IPS-18c (cell line): Measurements from ENCODE around the gene DIS3L2.
A peak's percentile ranks its signal among the peaks of the same experiment; 100 is the strongest.

Source experiments
- H3K4me3 ChIP-seq: 2 replicates; pipeline ENCODE4 v1.7.0; 2013; ENCODE audit warnings: low read depth, mild to moderate bottlenecking, low read length, moderate library complexity; ENCODE audit not compliant: insufficient read depth
- H3K9me3 ChIP-seq: one replicate; pipeline ENCODE4 v1.6.1; 2013; ENCODE audit warnings: mild to moderate bottlenecking, low read length, moderate library complexity; ENCODE audit not compliant: control insufficient read depth, insufficient read depth

DIS3L2 gene

GRCh38 chr2:231926180-231926741, 35.3 kb upstream of the DIS3L2 start, which contains the start of gene NPPC:
Gene NPPC (minus strand): TSS chr2:231926396. CDS start chr2:231926249, 147 bp downstream.
- no peaks in the 10 kb centered on the region for H3K9me3 ChIP-seq
- H3K4me3 ChIP-seq, result peak within 1 kb of the TSS; percentile 71

GRCh38 chr2:231926761-231927565, 34.5 kb upstream of the DIS3L2 start:
- Histone ChIP-seq H3K9me3 (no peaks in the 10 kb centered on the region), H3K4me3 (peak overlapping the region; percentile 71)

GRCh38 chr2:231927566-231927890, 34.0 kb upstream of the DIS3L2 start:
- Histone ChIP-seq H3K9me3 (no peaks in the 10 kb centered on the region), H3K4me3 (peak overlapping the region; percentile 71; the same call in 1 of the 2 replicates)

GRCh38 chr2:231928481-231928880, 33.0 kb upstream of the DIS3L2 start:
- Histone ChIP-seq H3K9me3 (no peaks in the 10 kb centered on the region), H3K4me3 (no peak overlapping the region)

DNA sequence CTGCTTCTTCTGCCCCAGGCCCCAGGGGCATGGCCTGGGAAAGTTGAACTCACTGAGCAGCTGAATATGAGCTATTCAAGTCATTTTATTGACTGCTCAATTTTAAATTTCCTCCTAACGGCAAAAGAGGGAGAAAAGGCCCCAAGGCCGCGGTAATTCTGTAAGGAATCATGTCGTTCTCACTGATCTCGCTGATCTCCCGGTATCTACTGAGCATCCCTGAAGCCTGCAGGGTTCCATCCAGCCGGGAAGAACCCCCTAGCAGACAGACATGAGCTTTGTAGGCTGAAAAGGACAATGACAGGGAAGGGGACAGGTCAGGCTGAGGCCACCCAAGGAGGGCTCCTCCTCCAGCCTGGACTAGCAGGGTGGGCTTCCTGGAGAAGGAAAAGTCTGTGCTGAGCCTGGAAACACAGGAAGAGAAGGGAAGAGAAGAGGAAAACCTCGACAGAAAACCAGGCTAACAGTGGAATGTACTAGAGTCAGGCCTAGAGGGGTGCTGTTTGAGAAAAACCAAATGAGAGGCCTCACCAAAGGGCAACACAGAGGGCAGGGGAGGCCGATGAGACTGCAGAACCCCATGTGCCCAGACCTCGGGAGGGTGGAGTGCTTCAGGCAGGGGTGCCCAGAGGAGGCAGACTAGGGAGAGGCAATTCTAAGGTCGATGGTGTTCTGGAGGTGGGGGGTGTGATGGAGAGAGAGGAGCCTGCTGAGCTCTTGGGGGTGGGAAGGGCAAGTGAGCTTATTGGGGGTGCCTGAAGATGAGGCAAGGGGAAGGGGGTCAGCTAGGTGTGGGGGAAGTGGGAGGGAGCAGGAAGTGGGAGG, 32.4 kb upstream of the DIS3L2 start:
- H3K4me3 ChIP-seq, result no peak overlapping the region
- no peaks in the 10 kb centered on the region for H3K9me3 ChIP-seq

DNA sequence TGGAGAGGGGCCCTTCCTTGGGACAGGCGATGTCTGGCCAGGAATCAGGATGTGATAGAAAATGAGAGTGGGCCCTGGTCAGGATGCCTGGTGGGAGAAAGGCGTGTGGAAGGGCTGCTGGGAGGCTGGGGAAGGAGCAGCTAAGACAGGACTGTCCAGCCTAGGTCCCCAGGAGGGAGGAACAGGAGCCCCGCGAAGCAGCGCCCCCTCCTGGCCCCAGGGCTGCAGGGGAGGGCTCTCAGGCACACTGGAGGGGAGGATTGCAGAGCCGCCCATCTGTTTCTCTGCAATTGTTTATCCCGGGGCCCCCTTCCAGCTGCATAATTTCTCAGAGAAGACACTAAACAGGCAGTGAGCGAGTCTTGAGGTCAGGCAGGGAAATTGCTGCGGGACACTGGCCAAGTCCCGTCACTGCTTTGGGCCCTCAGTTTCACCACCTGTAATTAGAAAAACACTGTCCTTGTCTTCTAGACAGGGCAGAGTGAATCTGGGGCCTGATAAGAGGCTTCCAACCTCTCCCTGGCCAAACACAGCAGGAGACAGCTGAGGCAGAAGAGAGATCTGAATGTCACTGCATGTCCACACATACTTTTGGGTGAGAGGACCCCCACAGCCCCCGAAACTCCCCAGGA, 31.4 kb upstream of the DIS3L2 start:
- H3K9me3 ChIP-seq, result no peaks in the 10 kb centered on the region
- no peak overlapping the region for H3K4me3 ChIP-seq

DNA sequence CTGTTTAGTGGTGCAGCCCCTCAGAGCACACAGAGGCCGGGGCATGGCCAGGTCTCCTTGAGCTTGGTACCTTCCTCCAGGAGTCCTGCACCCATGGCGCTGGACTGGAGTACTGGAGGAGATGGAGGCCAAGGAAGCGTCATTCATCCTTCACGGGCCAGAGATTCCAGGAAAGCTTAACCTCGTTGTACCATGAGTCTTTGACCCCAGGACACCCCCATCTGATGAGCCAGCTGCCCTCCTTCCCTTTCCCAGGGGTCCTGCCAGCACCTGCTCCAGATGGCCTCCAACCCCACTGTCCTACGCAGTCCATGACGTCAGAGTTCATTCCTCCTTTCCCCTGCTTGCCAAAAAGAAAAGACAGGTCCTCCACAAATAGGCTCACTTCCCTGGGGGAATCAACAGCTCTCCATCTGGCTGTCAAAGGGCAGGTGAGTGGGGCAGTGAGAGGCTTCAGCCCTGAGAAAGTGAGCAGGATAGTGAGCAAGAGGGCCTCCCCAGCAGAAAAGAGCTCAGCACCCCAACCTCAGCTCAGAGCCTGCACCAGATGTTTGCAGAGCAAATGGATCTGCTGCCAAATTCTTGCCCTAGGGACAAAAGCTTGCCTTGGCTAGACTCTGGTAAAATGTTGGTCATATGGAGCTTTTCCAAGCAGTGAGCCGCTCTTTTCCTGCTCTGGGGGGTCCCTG, 30.8 kb upstream of the DIS3L2 start:
- H3K9me3 ChIP-seq, result no peaks in the 10 kb centered on the region
- no peak overlapping the region for H3K4me3 ChIP-seq

GRCh38 chr2:231931481-231931915, 30.0 kb upstream of the DIS3L2 start:
- H3K9me3 ChIP-seq, result no peaks in the 10 kb centered on the region
- H3K4me3 ChIP-seq, result no peak overlapping the region

DNA sequence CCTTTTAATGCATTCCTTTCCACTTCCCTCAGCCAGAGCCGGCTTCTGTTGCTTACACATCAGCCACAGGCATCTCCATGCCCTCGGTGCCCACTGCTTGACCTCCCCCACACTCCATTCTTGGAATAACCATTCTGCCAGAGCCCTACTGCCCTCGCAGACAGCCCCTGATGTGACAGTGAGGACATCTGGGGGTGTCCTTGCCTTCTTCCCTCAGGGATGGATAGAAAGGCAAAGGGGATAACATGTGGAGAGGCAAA, 28.9 kb upstream of the DIS3L2 start:
- no peak overlapping the region for H3K4me3 ChIP-seq
- no peaks in the 10 kb centered on the region for H3K9me3 ChIP-seq

DNA sequence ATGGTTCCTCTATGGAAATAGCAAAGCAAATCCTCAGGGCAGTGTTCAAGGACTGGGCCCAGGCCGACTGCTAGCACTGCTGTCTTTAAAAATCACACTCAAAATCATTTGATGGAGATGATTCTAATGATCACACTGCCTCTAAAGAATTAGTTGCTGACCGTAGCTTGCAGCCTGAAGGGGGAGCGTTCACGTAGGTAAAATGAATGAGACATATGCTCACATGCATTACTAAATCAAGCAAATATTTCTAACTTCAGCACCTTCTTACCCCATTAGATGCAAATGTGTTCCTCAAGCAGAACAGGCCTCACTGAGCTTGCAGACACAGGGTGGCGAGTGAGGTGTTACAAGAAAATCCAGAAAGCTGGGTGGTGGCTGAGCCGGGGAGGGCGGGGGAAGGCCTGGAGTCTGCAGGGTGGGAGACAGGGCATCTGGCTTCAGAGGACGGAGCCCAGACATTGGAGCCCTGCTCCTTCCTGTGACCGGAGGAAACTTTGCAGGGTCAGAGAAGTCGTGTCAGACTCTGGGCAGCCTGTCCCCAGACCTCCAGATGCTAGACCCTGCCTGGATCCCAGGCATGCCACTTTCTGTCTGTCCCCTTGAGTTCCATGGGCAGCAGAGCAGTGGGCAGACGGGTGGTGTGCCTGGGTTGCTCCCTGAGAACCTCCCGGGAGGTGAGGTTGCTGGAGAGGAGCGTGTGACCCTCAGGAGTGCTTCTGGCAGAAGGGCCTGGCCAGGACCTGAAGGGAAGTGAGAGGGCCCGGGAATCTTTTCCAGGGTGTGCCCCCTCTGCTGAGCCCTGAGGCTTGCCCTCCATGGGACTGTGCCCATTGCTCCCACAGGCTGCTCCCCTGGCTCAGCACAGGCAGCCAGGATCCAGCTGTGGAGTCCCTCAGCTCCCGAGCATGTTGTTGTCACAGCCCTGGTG, 28.3 kb upstream of the DIS3L2 start:
- Histone ChIP-seq H3K9me3 (no peaks in the 10 kb centered on the region), H3K4me3 (no peak overlapping the region)

DNA sequence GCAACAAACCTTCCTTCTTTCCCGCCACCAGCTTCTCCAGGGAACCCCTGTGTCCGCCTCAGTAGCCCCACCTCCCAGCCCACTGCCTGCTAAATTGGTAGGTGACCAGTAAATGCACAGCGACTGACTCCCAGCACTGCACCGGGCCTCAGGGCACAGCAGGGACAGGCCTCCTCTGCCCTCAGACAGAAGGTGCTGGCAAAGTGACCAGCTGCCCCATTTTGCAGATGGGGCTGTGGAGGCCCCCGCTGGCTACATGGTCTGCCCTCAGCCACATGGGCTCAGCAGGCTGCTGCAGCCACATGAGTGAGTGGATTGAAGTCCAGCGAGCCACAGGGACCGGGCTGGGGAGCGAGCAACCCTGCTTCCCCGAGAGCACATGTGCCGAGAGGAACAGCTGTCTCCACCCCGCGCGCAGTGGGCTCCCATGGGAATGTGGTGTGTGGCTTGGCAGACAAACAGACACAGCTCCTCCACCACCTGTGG, 27.6 kb upstream of the DIS3L2 start:
- Histone ChIP-seq H3K9me3 (no peaks in the 10 kb centered on the region), H3K4me3 (no peak overlapping the region)

GRCh38 chr2:231934441-231935206, 26.9 kb upstream of the DIS3L2 start:
- no peak overlapping the region for H3K4me3 ChIP-seq
- no peaks in the 10 kb centered on the region for H3K9me3 ChIP-seq

- Histone ChIP-seq H3K9me3 (no peaks in the 10 kb centered on the region), H3K4me3 (no peak overlapping the region)
These were observed 26.3 kb upstream of the DIS3L2 start for GRCh38 chr2:231935207-231935524.

DNA sequence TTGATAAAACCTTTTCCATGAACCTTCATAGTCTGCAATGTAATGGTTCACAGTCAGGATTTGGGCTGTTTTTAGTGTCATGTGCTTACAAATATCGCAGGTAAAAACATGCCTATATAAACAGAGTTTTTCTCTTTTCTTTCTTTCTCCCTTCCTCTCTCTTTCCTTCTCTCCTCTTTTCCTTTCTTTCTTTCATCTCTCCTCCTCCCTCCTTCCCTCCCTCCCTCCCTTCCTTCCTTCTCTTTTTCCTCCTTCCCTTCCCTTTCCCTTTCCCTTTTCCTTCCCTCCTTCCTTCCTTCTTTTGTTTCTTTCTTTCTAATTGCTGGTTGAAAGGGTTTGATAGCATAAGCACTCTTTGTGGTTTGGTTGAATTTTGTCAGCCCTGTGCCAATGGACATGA, 25.7 kb upstream of the DIS3L2 start:
- Histone ChIP-seq H3K9me3 (no peaks in the 10 kb centered on the region), H3K4me3 (no peak overlapping the region)

- H3K4me3 ChIP-seq, result no peak overlapping the region
These were observed 25.0 kb upstream of the DIS3L2 start for GRCh38 chr2:231936491-231936890.

GRCh38 chr2:231937057-231937456, 24.5 kb upstream of the DIS3L2 start:
- Histone ChIP-seq H3K4me3 (no peak overlapping the region), H3K9me3 (no peaks in the 10 kb centered on the region)

More at GRCh38 chr2:231936491-231936890, 25.0 kb upstream of the DIS3L2 start:
- no peaks in the 10 kb centered on the region for H3K9me3 ChIP-seq
